Endodermal cell (in vitro differentiated cells): Measurements from ENCODE around the gene ZBTB7C. TPM values are rescaled to one million over a fixed set of nuclear protein-coding genes. Genes with fewer than 3 reads are reported as not detected.

Experiments
- DNase-seq: peaks from one replicate; pipeline ENCODE4 v3.0.0-alpha.2; 2017
- H3K27ac ChIP-seq: 2 replicates; pipeline ENCODE4 v1.5.1; 2013; ENCODE audit warnings: mild to moderate bottlenecking, low read depth, low read length, moderate library complexity
- H3K27me3 ChIP-seq: 2 replicates; pipeline ENCODE4 v1.6.1; 2013; ENCODE audit warnings: mild to moderate bottlenecking, low read length, moderate library complexity; ENCODE audit not compliant: insufficient read depth, control insufficient read depth, poor library complexity, severe bottlenecking
- H3K36me3 ChIP-seq: 2 replicates; pipeline ENCODE4 v1.7.0; 2013; ENCODE audit warnings: mild to moderate bottlenecking, low read length, moderate library complexity; ENCODE audit not compliant: control insufficient read depth, insufficient read depth
- H3K4me1 ChIP-seq: one replicate; pipeline ENCODE4 v1.7.0; 2013; ENCODE audit warnings: low read length; ENCODE audit not compliant: control insufficient read depth, insufficient read depth
- H3K4me3 ChIP-seq: 2 replicates; pipeline ENCODE4 v1.5.1; 2013; ENCODE audit warnings: mild to moderate bottlenecking, low read length, moderate library complexity
- H3K9ac ChIP-seq: 2 replicates; pipeline ENCODE4 v1.6.1; 2013; ENCODE audit warnings: mild to moderate bottlenecking, low read length, moderate library complexity; ENCODE audit not compliant: poor library complexity, severe bottlenecking; ENCODE audit errors: extremely low read depth
- H3K9me3 ChIP-seq: 2 replicates; pipeline ENCODE4 v1.6.1; 2013; ENCODE audit warnings: mild to moderate bottlenecking, low read length, moderate library complexity; ENCODE audit not compliant: control insufficient read depth
- H3K27ac Mint-ChIP-seq: 2 replicates; pipeline ENCODE4 v1.8.0; 2020; ENCODE audit warnings: mixed read lengths
- H3K27me3 Mint-ChIP-seq: 2 replicates; pipeline ENCODE4 v1.8.0; 2021; ENCODE audit warnings: mild to moderate bottlenecking, mixed read lengths; ENCODE audit not compliant: insufficient read depth
- H3K36me3 Mint-ChIP-seq: 2 replicates; pipeline ENCODE4 v1.8.0; 2020; ENCODE audit warnings: low read depth, mixed read lengths
- H3K4me1 Mint-ChIP-seq: 2 replicates; pipeline ENCODE4 v1.8.0; 2020; ENCODE audit warnings: mixed read lengths
- H3K4me3 Mint-ChIP-seq: 2 replicates; pipeline ENCODE4 v1.8.0; 2020; ENCODE audit warnings: mild to moderate bottlenecking, moderate library complexity, mixed read lengths
- H3K9me3 Mint-ChIP-seq: 2 replicates; pipeline ENCODE4 v1.8.0; 2020; ENCODE audit warnings: mild to moderate bottlenecking, mixed read lengths
- CTCF ChIP-seq: fragments of 200-600 bp; sonication (generic); conservative IDR thresholded peaks from 2 replicates; pipeline ENCODE4 v1.5.0; 2021; ENCODE audit warnings: antibody characterized with exemption, mild to moderate bottlenecking
- WGBS, 2 experiments: methylation state at CpG; one replicate each; pipeline versions ENCODE4 v1.1.5 to v1.1.7; 2013; ENCODE audit warnings: missing lambda C conversion rate in 2 of 2, mixed read lengths in 1 of 2; ENCODE audit not compliant: insufficient coverage in 1 of 2, insufficient read length in 1 of 2; 5-methylcytosine and 5-hydroxymethylcytosine counted together
- total RNA-seq, 2 donors: library from RNA; stranded (reverse); fragmentation: NEBNext Ultra II Directional in 1 of 2; extraction: Animal tissue kit (Norgen Biotek cat#: 25700) in 1 of 2; gene quantifications; 2 replicates in 1 of 2; 3 replicates in 1 of 2; pipeline ENCODE4 v1.2.1, GENCODE V29; 2021

ZBTB7C gene
- total RNA-seq, 2 donors from 2014 or later, result 0.31 to 0.62 TPM

GRCh38 chr18:48100651-48101165 lies 308.5 kb downstream of the ZBTB7C start:
- no peak for TF ChIP-seq CTCF
- peaks cover 4% of the 10 kb centered on the region for H3K4me1 Mint-ChIP-seq
- 36 to 38% methylated on average over 6 to 8 of the region's 9 CpGs for WGBS, 2 experiments
- H3K27ac Mint-ChIP-seq, result no peak overlapping the region
- Histone ChIP-seq H3K4me3 (no peak overlapping the region), H3K27ac (no peak overlapping the region), H3K27me3 (no peaks in the 10 kb centered on the region), H3K9ac (no peak overlapping the region), H3K36me3 (no peaks in the 10 kb centered on the region), H3K9me3 (no peaks in the 10 kb centered on the region), H3K4me1 (no peaks in the 10 kb centered on the region)
- H3K4me3 Mint-ChIP-seq, result no peak overlapping the region
- H3K36me3 Mint-ChIP-seq, result no peaks in the 10 kb centered on the region
- no peaks in the 10 kb centered on the region for H3K27me3 Mint-ChIP-seq
- no peaks in the 10 kb centered on the region for H3K9me3 Mint-ChIP-seq
- DNase-seq, result peak; percentile 83

- Histone ChIP-seq H3K9ac (no peak overlapping the region), H3K4me3 (no peak overlapping the region), H3K36me3 (no peaks in the 10 kb centered on the region), H3K4me1 (no peaks in the 10 kb centered on the region), H3K9me3 (no peaks in the 10 kb centered on the region), H3K27ac (no peak overlapping the region), H3K27me3 (no peaks in the 10 kb centered on the region)
- no peak overlapping the region for H3K27ac Mint-ChIP-seq
- no peaks in the 10 kb centered on the region for H3K36me3 Mint-ChIP-seq
- H3K9me3 Mint-ChIP-seq, result no peaks in the 10 kb centered on the region
- DNase-seq, result no peak
- WGBS, 2 experiments, result 75 to 78% methylated on average over 5 to 8 of the region's 8 CpGs
- no peak for TF ChIP-seq CTCF
- no peak overlapping the region for H3K4me3 Mint-ChIP-seq
- H3K4me1 Mint-ChIP-seq, result peaks cover 4% of the 10 kb centered on the region
- H3K27me3 Mint-ChIP-seq, result no peaks in the 10 kb centered on the region
Measured at GRCh38 chr18:48100165-48100575, 309.0 kb downstream of the ZBTB7C start.

- Histone ChIP-seq H3K4me3 (no peak overlapping the region), H3K36me3 (no peaks in the 10 kb centered on the region), H3K27ac (no peak overlapping the region), H3K27me3 (no peaks in the 10 kb centered on the region), H3K9ac (no peak overlapping the region), H3K4me1 (no peaks in the 10 kb centered on the region), H3K9me3 (no peaks in the 10 kb centered on the region)
- H3K4me3 Mint-ChIP-seq, result no peak overlapping the region
- no peaks in the 10 kb centered on the region for H3K9me3 Mint-ChIP-seq
- WGBS, 2 experiments, result 82 to 83% methylated on average over 4 to 8 of the region's 8 CpGs
- DNase-seq, result no peak
- TF ChIP-seq CTCF, result no peak
- H3K36me3 Mint-ChIP-seq, result no peaks in the 10 kb centered on the region
- H3K4me1 Mint-ChIP-seq, result peaks cover 4% of the 10 kb centered on the region
- H3K27ac Mint-ChIP-seq, result no peak overlapping the region
- H3K27me3 Mint-ChIP-seq, result no peaks in the 10 kb centered on the region
Measured at GRCh38 chr18:48099481-48100164, 309.6 kb downstream of the ZBTB7C start.
